GM12892 (cell line): Measurements from ENCODE around the gene P2RX5.

Experiments used
- POLR2A ChIP-seq: IDR thresholded peaks from 2 replicates; pipeline ENCODE4 v1.6.1; 2011; ENCODE audit warnings: low read depth, low read length, control low read depth
- POLR2AphosphoS5 ChIP-seq: IDR thresholded peaks from 2 replicates; pipeline ENCODE4 v1.6.1; 2011; ENCODE audit warnings: low read depth, low read length, control low read depth
- TAF1 ChIP-seq: IDR thresholded peaks from 2 replicates; pipeline ENCODE4 v1.6.1; 2011; ENCODE audit warnings: low read depth, mild to moderate bottlenecking, control low read depth, low read length, borderline replicate concordance

- TF ChIP-seq POLR2A: no peak
- TF ChIP-seq TAF1: no peak
- no peak for TF ChIP-seq POLR2AphosphoS5
Observed at GRCh38 chr17:3693829-3694231, 2.1 kb downstream of the P2RX5 start.
